ENCODE data around the gene YKT6.

YKT6 gene

GRCh38 chr7:44263326-44264082 is 62.7 kb downstream of the YKT6 start:
- no peak for DNase-seq
